ENCODE results near the gene RAD51B.

The RAD51B gene

GRCh38 chr14:68569970-68570409 lies 750.4 kb downstream of the RAD51B start:
- DNase-seq: no peak

GRCh38 chr14:68571114-68571591 lies 751.6 kb downstream of the RAD51B start:
- no peak for DNase-seq

- DNase-seq: no peak
These were observed 752.4 kb downstream of the RAD51B start for GRCh38 chr14:68571928-68572525.

- DNase-seq: no peak
These were observed 753.5 kb downstream of the RAD51B start for GRCh38 chr14:68573126-68573525.

GRCh38 chr14:68573722-68574121 lies 754.1 kb downstream of the RAD51B start:
- no peak for DNase-seq

- no peak for DNase-seq
These were observed 754.9 kb downstream of the RAD51B start for GRCh38 chr14:68574461-68574860.

GRCh38 chr14:68574906-68575305 lies 755.3 kb downstream of the RAD51B start:
- no peak for DNase-seq

GRCh38 chr14:68575426-68575825 lies 755.8 kb downstream of the RAD51B start:
- no peak for DNase-seq

- no peak for DNase-seq
These were observed 756.5 kb downstream of the RAD51B start for GRCh38 chr14:68576031-68576430.

GRCh38 chr14:68576496-68577244 lies 757.1 kb downstream of the RAD51B start:
- no peak for DNase-seq

GRCh38 chr14:68577802-68578541 lies 758.4 kb downstream of the RAD51B start:
- DNase-seq: peak; percentile 8 to 69

- no peak for DNase-seq
These were observed 759.0 kb downstream of the RAD51B start for GRCh38 chr14:68578597-68578996.

- no peak for DNase-seq
These were observed 760.6 kb downstream of the RAD51B start for GRCh38 chr14:68580096-68580645.

- no peak for DNase-seq
These were observed 761.1 kb downstream of the RAD51B start for GRCh38 chr14:68580671-68581070.

- no peak for DNase-seq
These were observed 764.1 kb downstream of the RAD51B start for GRCh38 chr14:68583548-68584280.

- DNase-seq: no peak
These were observed 765.2 kb downstream of the RAD51B start for GRCh38 chr14:68584786-68585185.

GRCh38 chr14:68585690-68586089 lies 766.1 kb downstream of the RAD51B start:
- no peak for DNase-seq

GRCh38 chr14:68586896-68587751 lies 767.5 kb downstream of the RAD51B start:
- DNase-seq: no peak

- DNase-seq: no peak
These were observed 768.4 kb downstream of the RAD51B start for GRCh38 chr14:68587931-68588330.

GRCh38 chr14:68589447-68590200 lies 770.0 kb downstream of the RAD51B start:
- DNase-seq: no peak

- no peak for DNase-seq
These were observed 770.6 kb downstream of the RAD51B start for GRCh38 chr14:68590201-68590522.
